ENCODE results near the gene ARL15. TPM values are rescaled to one million over a fixed set of nuclear protein-coding genes. Genes with fewer than 3 reads are reported as not detected.

The ARL15 gene
- total and polyA plus RNA-seq, 9 of the 15 experiments (the other 6 are each of a cell fraction or from before 2014, with no cell fraction given) = 18.5 to 80.4 (median 57.0) TPM

GRCh38 chr5:54002779-54003178, 307.6 kb downstream of the ARL15 start:
- 0% methylated on average over 1 of the region's 1 CpG for WGBS (ENCODE audit: insufficient coverage, low coverage, missing lambda C conversion rate)
- FAIRE-seq (no peak), ATAC-seq (no peak), DNase-seq (ENCODE audit: extremely low read depth in 1 of 4, low spot score in 3 of 4) (no peak)
- H2AFZ ChIP-seq (ENCODE audit: low read depth, low read length) = no peak overlapping the region
- CTCF ChIA-PET (ENCODE audit: low intra/inter-chr PET ratio) = no interaction called here
- no peak overlapping the region for H3K4me2 ChIP-seq (ENCODE audit: insufficient read depth, low read length)
- TF ChIP-seq OTX1 (CRISPR knock-in tag; IDR thresholded peaks at IDR 0.05) (no peak), HBP1 (CRISPR knock-in tag; IDR thresholded peaks at IDR 0.05) (no peak), ATF7 (IDR thresholded peaks at IDR 0.05) (no peak)
- POLR2A ChIA-PET = interaction anchor here (0.9 kb wide), 1 partner anchor 8 kb away, joined by 5 read pairs; no protein-coding TSS in a partner anchor
- H3K27me3 ChIP-seq (ENCODE audit: control insufficient read depth in 2 of 2, insufficient read depth in 2 of 2, low read length in 2 of 2) = no peaks in the 10 kb centered on the region
- H3K9ac ChIP-seq (ENCODE audit: insufficient read depth in 1 of 2, low read depth in 2 of 2, low read length in 2 of 2) = no peak overlapping the region
- no peak overlapping the region for H3K27ac ChIP-seq (ENCODE audit: extremely low read depth, low read depth, low read length)
- BruUV-seq (replicated peaks) = no TSS peak
- no peaks in the 10 kb centered on the region for H3K9me1 ChIP-seq (ENCODE audit: control insufficient read depth, insufficient read depth, low read length)
- no peaks in the 10 kb centered on the region; the same call in 2 of the 3 replicates for H3K36me3 ChIP-seq (ENCODE audit: control insufficient read depth, insufficient read depth, low read length)
- intact Hi-C loops (cut with micrococcal nuclease) = no loop called here
- H4K20me1 ChIP-seq (replicated peaks; ENCODE audit: control insufficient read depth, insufficient read depth, low read length) = 0 out of 2 replicates have a peak, but pooled peaks cover 4% of the 10 kb centered on the region
- no peaks in the 10 kb centered on the region for H3K79me2 ChIP-seq (ENCODE audit: control insufficient read depth, insufficient read depth, low read length)
- H3K4me3 ChIP-seq = no peak overlapping the region
- H3K9me3 ChIP-seq (replicated peaks; ENCODE audit: control insufficient read depth, insufficient read depth, low read depth, low read length) = no peaks in the 10 kb centered on the region
- no peaks in the 10 kb centered on the region for H3K4me1 ChIP-seq (replicated peaks in 1 of 2; ENCODE audit: control insufficient read depth in 2 of 2, insufficient read depth in 2 of 2, low read length in 2 of 2)
- in situ Hi-C loops (cut with MboI) = no loop called here

All from K562 (cell line).